CD4-positive, alpha-beta T cell (primary cell): Measurements from ENCODE around the gene CDC42EP4. TPM values are rescaled to one million over a fixed set of nuclear protein-coding genes. Genes with fewer than 3 reads are reported as not detected.

Experiments
- ATAC-seq: fragments of 200-7000 bp; cut with Tn5 transposase; one replicate; pipeline ENCODE4 v1.10.0; 2022; ENCODE audit warnings: mild to moderate bottlenecking; ENCODE audit not compliant: poor library complexity
- CTCF ChIA-PET: fragments of 350-600 bp; sonication (Branson Sonifier 250); formaldehyde crosslinking; loops from one replicate; lab custom pipeline; 2021; ENCODE audit warnings: antibody characterized with exemption, inconsistent platforms; lab: Charles Lee
- POLR2A ChIA-PET: fragments of 350-600 bp; sonication (Branson Sonifier 250); formaldehyde crosslinking; loops from one replicate; lab custom pipeline; 2021; ENCODE audit warnings: antibody characterized with exemption, inconsistent platforms; lab: Charles Lee
- DNase-seq, 14 experiments: peaks; one replicate each; pipeline ENCODE4 v3.0.0-alpha.2; 2013 to 2020; ENCODE audit warnings: mixed read lengths in 2 of 14
- H3K27ac ChIP-seq, 2 donors: one replicate each; pipeline versions ENCODE4 v1.5.1 to v1.7.0; 2013; ENCODE audit warnings: low read length in 2 of 2, low read depth in 1 of 2, mild to moderate bottlenecking in 1 of 2
- H3K27me3 ChIP-seq, 2 experiments: 1 replicate in 1 of 2; 2 replicates in 1 of 2; pipeline versions ENCODE4 v1.6.1 to v1.7.0; 2013; ENCODE audit warnings: low read length in 2 of 2, control low read depth in 1 of 2, mild to moderate bottlenecking in 1 of 2, moderate library complexity in 1 of 2; ENCODE audit not compliant: insufficient read depth in 2 of 2, control insufficient read depth in 1 of 2
- H3K36me3 ChIP-seq: one replicate; pipeline ENCODE4 v1.6.1; 2013; ENCODE audit warnings: low read length, control low read depth; ENCODE audit not compliant: insufficient read depth
- H3K4me1 ChIP-seq: one replicate; pipeline ENCODE4 v1.6.1; 2013; ENCODE audit warnings: low read length, control low read depth; ENCODE audit not compliant: insufficient read depth
- H3K4me3 ChIP-seq: one replicate; pipeline ENCODE4 v1.5.1; 2013; ENCODE audit warnings: mild to moderate bottlenecking, low read length, moderate library complexity
- H3K9me3 ChIP-seq, 2 experiments: 1 replicate in 1 of 2; 2 replicates in 1 of 2; pipeline versions ENCODE4 v1.6.1 to v1.7.0; 2013; ENCODE audit warnings: low read length in 2 of 2, mild to moderate bottlenecking in 2 of 2, control low read depth in 1 of 2, moderate library complexity in 1 of 2; ENCODE audit not compliant: control insufficient read depth in 1 of 2, insufficient read depth in 1 of 2
- H3K27ac Mint-ChIP-seq: one replicate; pipeline ENCODE4 v1.8.0; 2020; ENCODE audit warnings: mixed read lengths
- H3K27me3 Mint-ChIP-seq: one replicate; pipeline ENCODE4 v1.8.0; 2021; ENCODE audit warnings: mixed read lengths
- H3K36me3 Mint-ChIP-seq: one replicate; pipeline ENCODE4 v1.8.0; 2021; ENCODE audit warnings: low read depth, mixed read lengths
- H3K4me1 Mint-ChIP-seq: one replicate; pipeline ENCODE4 v1.8.0; 2021; ENCODE audit warnings: low read depth, mixed read lengths
- H3K4me3 Mint-ChIP-seq: one replicate; pipeline ENCODE4 v1.8.0; 2020; ENCODE audit warnings: mild to moderate bottlenecking, mixed read lengths
- H3K9me3 Mint-ChIP-seq: one replicate; pipeline ENCODE4 v1.8.0; 2020; ENCODE audit warnings: mixed read lengths
- CTCF ChIP-seq: fragments of 200-600 bp; IDR thresholded peaks from one replicate; pipeline ENCODE4 v1.8.0; 2022; ENCODE audit warnings: antibody characterized with exemption, mild to moderate bottlenecking
- intact Hi-C, 2 experiments: fragments of 100-400 bp; cut with DNase I in 1 of 2; cut with micrococcal nuclease in 1 of 2; formaldehyde crosslinking; loops; one replicate each; pipeline versions ENCODE4 v1.15.1 to v1.9.0; 2023 to 2025; cut with DNase I, micrococcal nuclease
- total RNA-seq, 174 experiments: library from RNA in 2 of 174; stranded (reverse) in 2 of 174; gene quantifications; one replicate each; pipeline ENCODE4 v1.2.3 and lab custom pipeline; 2021 to 2026

The CDC42EP4 gene
- total RNA-seq, 2 experiments from 2014 or later = 2.9 to 3.5 TPM

- Mint-ChIP-seq H3K9me3 (no peaks in the 10 kb centered on the region), H3K4me3 (no peak overlapping the region), H3K27me3 (no peaks in the 10 kb centered on the region), H3K4me1 (no peaks in the 10 kb centered on the region), H3K27ac (no peak overlapping the region), H3K36me3 (no peaks in the 10 kb centered on the region)
- POLR2A ChIA-PET = no interaction called here
- Histone ChIP-seq H3K36me3 (no peaks in the 10 kb centered on the region), H3K9me3 (no peaks in the 10 kb centered on the region), H3K4me3 (no peak overlapping the region), H3K27me3 (no peaks in the 10 kb centered on the region), H3K4me1 (no peaks in the 10 kb centered on the region), H3K27ac (no peak overlapping the region)
- intact Hi-C loops = no loop called here
- TF ChIP-seq CTCF = no peak
- CTCF ChIA-PET = no interaction called here
- no peak for ATAC-seq
- DNase-seq = no peak
Observed at GRCh38 chr17:73338566-73339197, 26.9 kb upstream of the CDC42EP4 start.

GRCh38 chr17:73338050-73338521 is 26.3 kb upstream of the CDC42EP4 start:
- H3K9me3 Mint-ChIP-seq = no peaks in the 10 kb centered on the region
- no peaks in the 10 kb centered on the region for H3K9me3 ChIP-seq
- H3K27ac ChIP-seq = no peak overlapping the region
- no peak for DNase-seq
- no peaks in the 10 kb centered on the region for H3K4me1 Mint-ChIP-seq
- no peak for TF ChIP-seq CTCF
- H3K27me3 ChIP-seq = no peaks in the 10 kb centered on the region
- H3K27me3 Mint-ChIP-seq = no peaks in the 10 kb centered on the region
- H3K36me3 ChIP-seq = no peaks in the 10 kb centered on the region
- no peak for ATAC-seq
- no peaks in the 10 kb centered on the region for H3K4me1 ChIP-seq
- no peaks in the 10 kb centered on the region for H3K36me3 Mint-ChIP-seq
- CTCF ChIA-PET = no interaction called here
- POLR2A ChIA-PET = no interaction called here
- H3K4me3 ChIP-seq = no peak overlapping the region
- no peak overlapping the region for H3K4me3 Mint-ChIP-seq
- intact Hi-C loops = no loop called here
- H3K27ac Mint-ChIP-seq = no peak overlapping the region

GRCh38 chr17:73337330-73337710 is 25.5 kb upstream of the CDC42EP4 start:
- DNase-seq (no peak), ATAC-seq (no peak)
- H3K4me1 Mint-ChIP-seq = no peaks in the 10 kb centered on the region
- CTCF ChIA-PET = no interaction called here
- Histone ChIP-seq H3K9me3 (no peaks in the 10 kb centered on the region), H3K27me3 (no peaks in the 10 kb centered on the region), H3K36me3 (no peaks in the 10 kb centered on the region), H3K4me3 (no peak overlapping the region), H3K4me1 (no peaks in the 10 kb centered on the region), H3K27ac (no peak overlapping the region)
- POLR2A ChIA-PET = no interaction called here
- no peaks in the 10 kb centered on the region for H3K27me3 Mint-ChIP-seq
- H3K4me3 Mint-ChIP-seq = no peak overlapping the region
- intact Hi-C loops = no loop called here
- no peaks in the 10 kb centered on the region for H3K36me3 Mint-ChIP-seq
- no peaks in the 10 kb centered on the region for H3K9me3 Mint-ChIP-seq
- TF ChIP-seq CTCF = no peak
- H3K27ac Mint-ChIP-seq = no peak overlapping the region
